HPDE6-E6E7 (cell line): ENCODE results near the gene FCRL5.
"Not testable (repeated sequence)": the region's sequence is repeated elsewhere in the genome, so short reads cannot be mapped to it uniquely, and the experiment has no call there.

ENCODE experiments used
- DNase-seq: peaks from one replicate; pipeline ENCODE4 v3.0.0; 2011; ENCODE audit warnings: missing footprints; ENCODE audit errors: extremely low spot score

FCRL5 gene

GRCh38 chr1:157487504-157487903 is 64.8 kb downstream of the FCRL5 start:
- no peak for DNase-seq

DNA sequence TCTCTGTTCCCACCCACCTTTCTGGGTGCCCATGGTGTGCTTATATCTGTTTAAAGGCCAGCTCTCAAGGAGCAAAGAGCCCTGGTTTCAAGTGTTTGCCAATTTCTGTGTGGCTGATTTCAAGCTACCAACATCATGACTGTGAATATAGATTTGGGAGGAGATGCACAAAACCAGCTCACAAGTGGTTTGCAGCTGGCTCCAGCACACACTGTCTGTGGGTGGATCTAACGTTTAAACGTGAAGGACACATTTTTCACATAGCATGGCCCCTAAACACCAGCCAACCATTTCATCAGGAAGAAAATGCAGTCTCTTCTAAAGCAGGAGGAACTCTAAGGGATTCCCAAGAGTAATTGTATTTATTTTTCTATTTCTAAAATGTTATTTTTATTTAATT is 65.2 kb downstream of the FCRL5 start:
- DNase-seq: no peak

DNA sequence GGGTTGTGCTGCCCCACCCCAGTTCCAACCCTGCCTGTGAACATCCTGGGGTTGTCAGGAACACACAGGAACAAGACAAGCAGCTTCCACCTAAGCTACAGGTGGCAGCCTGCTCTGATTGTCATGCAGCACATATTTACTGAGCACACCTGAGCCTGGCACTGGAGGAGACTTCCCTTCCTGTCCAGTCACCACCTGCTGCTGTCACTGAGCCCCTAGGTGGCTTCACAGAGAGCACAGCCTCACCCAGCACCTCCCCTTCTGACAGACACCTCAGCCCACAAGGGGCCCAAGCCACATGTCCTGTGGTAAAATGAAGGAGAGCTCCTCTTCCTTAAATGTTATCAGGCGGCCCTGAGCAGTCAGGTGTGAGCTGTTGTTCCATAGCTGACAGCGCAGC is 65.9 kb downstream of the FCRL5 start:
- not testable (repeated sequence) for DNase-seq

DNA sequence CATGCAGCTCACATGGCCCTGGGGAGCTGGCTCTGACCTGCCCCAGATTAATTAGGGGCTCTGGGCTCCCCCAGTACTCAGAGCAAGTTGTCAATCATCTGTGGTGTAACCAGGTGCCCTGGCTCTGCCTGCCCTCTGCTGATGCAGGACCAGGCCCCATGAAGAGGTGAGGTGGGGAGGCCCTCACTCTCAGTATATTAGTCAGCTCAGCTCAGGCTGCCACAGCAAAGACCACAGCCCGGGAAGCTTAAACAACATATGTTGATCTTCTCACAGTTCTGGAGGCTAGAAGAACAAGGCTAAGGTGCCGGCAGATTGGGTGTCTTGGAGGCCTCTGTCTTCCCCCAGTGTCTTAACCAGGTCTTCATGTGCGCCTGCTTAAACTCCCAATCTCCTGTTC is 66.5 kb downstream of the FCRL5 start:
- DNase-seq: no peak

- DNase-seq: no peak
These were observed 67.7 kb downstream of the FCRL5 start for GRCh38 chr1:157484573-157484972.

- DNase-seq: no peak
These were observed 68.7 kb downstream of the FCRL5 start for GRCh38 chr1:157483635-157484034.

GRCh38 chr1:157482717-157483116 is 69.6 kb downstream of the FCRL5 start:
- no peak for DNase-seq

DNA sequence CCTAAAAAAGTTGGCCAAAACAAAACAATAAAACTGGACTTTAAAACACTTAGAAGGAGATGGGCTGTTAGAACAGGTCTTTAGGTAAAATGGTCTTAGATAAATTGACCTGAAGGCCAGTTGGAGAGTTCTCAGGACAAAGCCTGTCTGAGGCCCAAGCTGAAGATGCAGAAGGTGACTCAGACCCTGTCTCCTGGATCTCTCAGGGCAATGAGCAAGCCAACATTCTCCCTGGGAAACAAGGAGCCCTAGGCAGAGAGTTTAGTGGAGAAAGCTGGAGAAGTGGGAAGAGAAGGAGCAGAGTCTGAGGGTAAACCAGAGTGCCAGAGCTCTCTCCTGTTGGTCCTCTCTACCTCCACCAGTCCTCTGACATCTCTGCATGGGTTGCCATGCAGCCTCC is 70.1 kb downstream of the FCRL5 start:
- no peak for DNase-seq

GRCh38 chr1:157478030-157478429 is 74.3 kb downstream of the FCRL5 start:
- no peak for DNase-seq

DNA sequence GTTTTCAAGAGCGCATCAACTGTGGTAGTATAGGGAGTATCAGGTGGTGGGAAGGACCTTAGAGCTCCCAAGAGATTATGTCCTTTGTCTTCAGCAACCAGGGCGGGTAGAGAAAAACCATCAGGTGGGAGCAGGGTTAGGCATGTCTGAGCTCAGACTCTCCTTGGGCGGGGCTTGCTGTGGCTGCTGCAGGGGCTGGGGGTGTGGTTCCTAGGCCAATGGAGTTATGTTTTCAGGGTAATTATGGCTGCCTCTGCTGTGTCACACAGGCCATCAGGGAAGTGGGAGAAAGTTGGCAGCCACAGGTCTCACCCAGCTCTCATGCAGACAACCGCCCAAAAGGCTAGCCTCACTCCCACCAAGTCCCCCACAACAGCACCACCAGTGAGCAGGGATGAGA is 74.9 kb downstream of the FCRL5 start:
- DNase-seq: no peak

- no peak for DNase-seq
These were observed 79.4 kb downstream of the FCRL5 start for GRCh38 chr1:157472959-157473358.

DNA sequence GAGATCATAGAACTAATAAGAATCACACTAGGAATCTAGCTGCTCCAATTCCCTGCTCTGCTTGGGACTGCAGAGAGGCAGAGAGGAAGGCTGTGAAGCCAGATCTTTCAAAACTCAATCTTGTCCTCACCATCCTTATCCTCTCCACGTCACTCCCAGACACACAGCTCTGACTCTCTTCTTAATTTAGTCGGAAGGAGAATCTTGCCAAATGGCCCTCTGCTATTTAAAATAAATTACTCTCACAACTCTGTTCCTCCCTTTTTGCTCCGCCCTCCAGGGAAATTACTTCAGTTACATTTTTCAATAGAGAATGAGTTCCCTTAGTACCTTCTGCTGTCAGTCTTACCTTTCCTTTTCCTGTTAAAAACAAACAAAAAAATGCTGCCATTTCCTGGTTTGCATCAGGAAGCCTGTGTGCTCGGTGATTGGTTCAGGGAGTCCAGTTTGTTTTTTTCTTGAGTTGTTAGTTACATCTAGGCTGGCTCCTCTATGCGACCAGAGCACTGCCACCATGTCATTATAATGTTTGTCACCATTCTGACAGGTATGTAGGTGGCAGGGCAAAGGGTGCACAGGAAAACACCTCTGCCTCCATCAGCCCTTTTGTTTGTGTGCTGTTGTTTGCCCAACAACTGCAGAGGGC is 80.1 kb downstream of the FCRL5 start:
- DNase-seq: no peak

GRCh38 chr1:157471531-157471930 is 80.8 kb downstream of the FCRL5 start:
- no peak for DNase-seq

- no peak for DNase-seq
These were observed 82.3 kb downstream of the FCRL5 start for GRCh38 chr1:157469752-157470675.

- DNase-seq: no peak
These were observed 83.0 kb downstream of the FCRL5 start for GRCh38 chr1:157469300-157469699.

DNA sequence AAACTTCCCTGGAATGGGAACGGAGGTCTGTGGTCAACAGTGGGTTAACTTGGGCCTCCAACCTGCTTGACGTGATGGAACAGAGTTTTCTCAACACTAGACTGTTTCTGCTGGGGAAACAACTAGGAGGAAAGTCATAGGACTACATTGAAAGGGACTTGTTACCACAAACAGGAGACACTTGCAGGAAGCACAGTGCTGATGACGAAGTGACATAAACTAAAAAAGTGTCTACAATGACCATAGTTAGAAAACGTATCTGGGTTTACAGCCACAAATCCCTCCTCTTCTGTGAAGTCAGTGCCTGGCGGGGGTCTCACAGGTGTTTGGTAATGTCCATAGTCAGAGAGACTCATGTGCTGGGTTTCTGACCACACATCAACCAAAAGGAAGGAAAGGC is 86.3 kb downstream of the FCRL5 start:
- no peak for DNase-seq
